NB4 (cell line): ENCODE results near the gene SCGN.

Experiments used
- DNase-seq: peaks from one replicate; pipeline ENCODE4 v3.0.0; 2010; ENCODE audit warnings: low read depth
- H3K4me3 ChIP-seq: one replicate; pipeline ENCODE4 v1.5.1; 2011; ENCODE audit warnings: mild to moderate bottlenecking, low read depth, low read length, moderate library complexity
- CTCF ChIP-seq: IDR thresholded peaks from one replicate; pipeline ENCODE4 v1.5.1; 2012; ENCODE audit warnings: low read depth, low read length
- MAX ChIP-seq: IDR thresholded peaks from 2 replicates; pipeline ENCODE4 v1.6.1; 2011; ENCODE audit warnings: low read depth, low read length
- MYC ChIP-seq: IDR thresholded peaks from 2 replicates; pipeline ENCODE4 v1.6.1; 2011; ENCODE audit warnings: low read depth, low read length
- POLR2A ChIP-seq: IDR thresholded peaks from 2 replicates; pipeline ENCODE4 v1.6.1; 2011; ENCODE audit warnings: mild to moderate bottlenecking; ENCODE audit not compliant: insufficient read length; ENCODE audit errors: extremely low read depth

SCGN gene

GRCh38 chr6:25689966-25690365, 38.0 kb downstream of the SCGN start:
- H3K4me3 ChIP-seq: no peak overlapping the region
- no peak for DNase-seq
- TF ChIP-seq POLR2A (no peak), MAX (no peak), MYC (no peak)

- H3K4me3 ChIP-seq: no peak overlapping the region
- no peak for DNase-seq
- no peak for TF ChIP-seq CTCF
- TF ChIP-seq POLR2A: no peak
- TF ChIP-seq MYC: no peak
These were observed 39.9 kb downstream of the SCGN start for GRCh38 chr6:25691894-25692293.

GRCh38 chr6:25692472-25692871, 40.5 kb downstream of the SCGN start:
- no peak for DNase-seq
- H3K4me3 ChIP-seq: no peak overlapping the region
- TF ChIP-seq MYC: no peak
- no peak for TF ChIP-seq POLR2A
- TF ChIP-seq CTCF: no peak
- TF ChIP-seq MAX: no peak

GRCh38 chr6:25694366-25694765, 42.4 kb downstream of the SCGN start:
- no peak for TF ChIP-seq CTCF
- TF ChIP-seq POLR2A: no peak
- TF ChIP-seq MAX: no peak
- TF ChIP-seq MYC: no peak
- no peak for DNase-seq
- no peak overlapping the region for H3K4me3 ChIP-seq

- no peak overlapping the region for H3K4me3 ChIP-seq
- DNase-seq: no peak
- TF ChIP-seq CTCF: no peak
- TF ChIP-seq POLR2A: no peak
- no peak for TF ChIP-seq MYC
These were observed 43.7 kb downstream of the SCGN start for GRCh38 chr6:25695671-25696070.

- no peak for TF ChIP-seq POLR2A
- TF ChIP-seq MAX: peak; percentile 49
- H3K4me3 ChIP-seq: no peak overlapping the region
- no peak for DNase-seq
These were observed 45.7 kb downstream of the SCGN start for GRCh38 chr6:25697537-25698340.

- no peak overlapping the region for H3K4me3 ChIP-seq
- DNase-seq: no peak
- no peak for TF ChIP-seq MAX
- TF ChIP-seq MYC: no peak
- TF ChIP-seq CTCF: no peak
- TF ChIP-seq POLR2A: no peak
These were observed 46.6 kb downstream of the SCGN start for GRCh38 chr6:25698631-25699030.
